ENCODE data around the gene KAZN.

KAZN gene

GRCh38 chr1:15016001-15016400 lies 417.5 kb downstream of the KAZN start:
- H3K4me3 ChIP-seq (ENCODE audit: low read depth, low read length), result no peak overlapping the region
- no peak for TF ChIP-seq CTCF (IDR thresholded peaks at IDR 0.05; ENCODE audit: low read depth, low read length, missing control alignments)
- in situ Hi-C loops (cut with HindIII; ENCODE audit: low sequenced_read_pairs), result no loop called here
- DNase-seq (ENCODE audit: low read depth), result no peak

DNA sequence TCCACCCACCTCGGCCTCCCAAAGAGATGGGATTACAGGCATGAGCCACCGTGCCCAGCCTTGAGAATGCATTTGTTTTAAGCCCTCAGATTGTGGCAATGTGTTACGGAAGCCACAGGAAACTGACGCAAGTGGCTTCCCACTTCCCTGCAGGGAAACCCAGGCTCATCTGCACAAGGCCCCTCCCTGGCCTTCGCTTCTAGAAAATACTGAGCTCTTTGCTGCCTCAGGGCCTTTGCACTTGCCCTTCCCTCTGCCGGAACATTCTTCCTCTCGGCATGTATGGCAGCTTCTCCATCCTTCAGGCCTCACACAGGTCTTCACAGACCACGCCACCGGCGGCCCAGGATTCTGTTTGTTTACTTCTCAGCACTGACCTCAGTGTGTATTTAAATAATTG lies 418.0 kb downstream of the KAZN start:
- DNase-seq (ENCODE audit: low read depth), result no peak
- no peak for TF ChIP-seq CTCF (IDR thresholded peaks at IDR 0.05; ENCODE audit: low read depth, low read length, missing control alignments)
- in situ Hi-C loops (cut with HindIII; ENCODE audit: low sequenced_read_pairs), result no loop called here
- H3K4me3 ChIP-seq (ENCODE audit: low read depth, low read length), result no peak overlapping the region

DNA sequence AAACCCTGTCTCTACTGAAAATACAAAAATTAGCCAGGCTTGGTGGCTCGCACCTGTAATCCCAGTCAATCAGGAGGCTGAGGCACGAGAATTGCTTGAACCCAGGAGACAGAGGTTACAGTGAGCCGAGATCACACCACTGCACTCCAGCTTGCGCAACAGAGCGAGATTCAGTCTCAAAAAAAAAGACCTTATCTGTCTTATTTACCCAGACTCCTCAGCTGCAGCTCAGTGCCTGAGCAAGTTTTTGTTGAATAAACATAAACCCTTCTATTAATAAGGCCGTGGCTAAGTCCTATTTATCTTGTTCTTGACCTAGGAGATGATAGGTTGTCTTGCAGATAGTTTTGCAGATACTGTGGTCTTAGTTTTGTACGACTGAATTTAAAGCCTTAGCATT lies 418.6 kb downstream of the KAZN start:
- H3K4me3 ChIP-seq (ENCODE audit: low read depth, low read length), result no peak overlapping the region
- TF ChIP-seq CTCF (IDR thresholded peaks at IDR 0.05; ENCODE audit: low read depth, low read length, missing control alignments), result no peak
- no peak for DNase-seq (ENCODE audit: low read depth)
- in situ Hi-C loops (cut with HindIII; ENCODE audit: low sequenced_read_pairs), result no loop called here

GRCh38 chr1:15018767-15019166 lies 420.3 kb downstream of the KAZN start:
- in situ Hi-C loops (cut with HindIII; ENCODE audit: low sequenced_read_pairs), result no loop called here

GRCh38 chr1:15020943-15021745 lies 422.7 kb downstream of the KAZN start:
- no peak for TF ChIP-seq CTCF (IDR thresholded peaks at IDR 0.05; ENCODE audit: low read depth, low read length, missing control alignments)
- in situ Hi-C loops (cut with HindIII; ENCODE audit: low sequenced_read_pairs), result no loop called here
- no peak overlapping the region for H3K4me3 ChIP-seq (ENCODE audit: low read depth, low read length)
- DNase-seq (ENCODE audit: low read depth), result no peak

More at GRCh38 chr1:15018767-15019166, 420.3 kb downstream of the KAZN start:
- no peak for DNase-seq (ENCODE audit: low read depth)
- no peak for TF ChIP-seq CTCF (IDR thresholded peaks at IDR 0.05; ENCODE audit: low read depth, low read length, missing control alignments)
- H3K4me3 ChIP-seq (ENCODE audit: low read depth, low read length), result no peak overlapping the region

- no peak overlapping the region for H3K4me3 ChIP-seq (ENCODE audit: low read depth, low read length)
- DNase-seq (ENCODE audit: low read depth), result no peak
- TF ChIP-seq CTCF (IDR thresholded peaks at IDR 0.05; ENCODE audit: low read depth, low read length, missing control alignments), result no peak
- in situ Hi-C loops (cut with HindIII; ENCODE audit: low sequenced_read_pairs), result no loop called here
Measured at GRCh38 chr1:15022048-15022447, 423.6 kb downstream of the KAZN start.

Data from astrocyte of the cerebellum (primary cell).